Upper lobe of left lung (tissue), 6 donors: ENCODE results near the gene ARID1B. TPM values are rescaled to one million over a fixed set of nuclear protein-coding genes. Genes with fewer than 3 reads are reported as not detected.
A peak's percentile ranks its signal among the peaks of the same experiment; 100 is the strongest.

ENCODE experiments used
- ATAC-seq, 2 donors: fragments of 200-7000 bp; cut with Tn5 transposase; one replicate each; pipeline ENCODE4 v1.9.1; 2022; ENCODE audit warnings: mild to moderate bottlenecking in 2 of 2, moderate library complexity in 2 of 2; ENCODE audit not compliant: low FRiP score in 2 of 2
- DNase-seq, 2 donors: peaks; one replicate each; pipeline ENCODE4 v3.0.0-alpha.2; 2019 to 2020
- H3K27ac ChIP-seq, 4 donors: fragments of 200-600 bp; sonication (generic); one replicate each; pipeline ENCODE4 v1.5.1; 2016 to 2019
- H3K27me3 ChIP-seq, 4 donors: fragments of 200-600 bp; sonication (generic); one replicate each; pipeline ENCODE4 v1.5.1; 2017 to 2019
- H3K36me3 ChIP-seq, 4 donors: fragments of 200-600 bp; sonication (generic); one replicate each; pipeline ENCODE4 v1.5.1; 2016 to 2019
- H3K4me1 ChIP-seq, 4 donors: fragments of 200-600 bp; sonication (generic); one replicate each; pipeline ENCODE4 v1.5.1; 2018 to 2019
- H3K4me3 ChIP-seq, 4 donors: fragments of 200-600 bp; sonication (generic); one replicate each; pipeline ENCODE4 v1.5.1; 2017 to 2019; ENCODE audit warnings: mild to moderate bottlenecking in 2 of 4, moderate library complexity in 1 of 4
- H3K9me3 ChIP-seq, 4 donors: fragments of 200-600 bp; sonication (generic); one replicate each; pipeline ENCODE4 v1.5.1; 2018 to 2019
- CTCF ChIP-seq, 6 experiments: fragments of 450-650 bp in 4 of 6; fragments of 200-600 bp in 2 of 6; sonication (generic) in 2 of 6; IDR thresholded peaks; one replicate each; pipeline ENCODE4 v1.5.1; 2016 to 2019; ENCODE audit warnings: antibody characterized with exemption in 6 of 6
- EP300 ChIP-seq, 4 donors: sonication (generic); formaldehyde crosslinking; IDR thresholded peaks; one replicate each; pipeline ENCODE4 v1.5.1; 2017; ENCODE audit warnings: antibody characterized with exemption in 4 of 4, control low read depth in 2 of 4
- POLR2A ChIP-seq, 4 donors: fragments of 450-650 bp; IDR thresholded peaks; one replicate each; pipeline ENCODE4 v1.5.1; 2016 to 2017; ENCODE audit warnings: antibody characterized with exemption in 4 of 4, mild to moderate bottlenecking in 2 of 4
- POLR2AphosphoS5 ChIP-seq, 2 donors: sonication (generic); formaldehyde crosslinking; IDR thresholded peaks; one replicate each; pipeline ENCODE4 v1.5.1; 2017; ENCODE audit warnings: antibody characterized with exemption in 2 of 2
- WGBS, 2 donors: methylation state at CpG; one replicate each; pipeline ENCODE4 v1.1.5; 2017 to 2018; 5-methylcytosine and 5-hydroxymethylcytosine counted together
- total RNA-seq, 6 donors: library from RNA; depleted of rRNA in 4 of 6; stranded (reverse); fragments of >200 nt in 4 of 6; gene quantifications; one replicate each; pipeline versions ENCODE4 v1.1.0 to v1.2.1, GENCODE V29; 2016 to 2021
- donor health status: DM: no; HTN: no; CAD: no; lungs with moderate emphysema.
- donor health status: DM: no; HTN: yes; CAD: no; lungs with severe emphysema.

ARID1B gene
- total RNA-seq, 6 donors from 2014 or later, result 66.4 to 168 (median 109) TPM

GRCh38 chr6:157135691-157136090 lies 358.5 kb downstream of the ARID1B start:
- no peak for ATAC-seq

GRCh38 chr6:157137501-157137900 lies 360.3 kb downstream of the ARID1B start:
- DNase-seq (no peak), ATAC-seq (no peak)
- H3K36me3 ChIP-seq, result peaks cover 0 to 42% (median 11%) of the 10 kb centered on the region in 4 donors
- H3K27me3 ChIP-seq, result no peaks in the 10 kb centered on the region
- 74 to 94% methylated on average over 2 of the region's 2 CpGs for WGBS, 2 donors
- H3K27ac ChIP-seq, result no peak overlapping the region
- TF ChIP-seq CTCF (IDR thresholded peaks at IDR 0.05), result no peak
- no peak for TF ChIP-seq POLR2A (IDR thresholded peaks at IDR 0.05)
- no peak for TF ChIP-seq POLR2AphosphoS5 (IDR thresholded peaks at IDR 0.05)
- TF ChIP-seq EP300 (IDR thresholded peaks at IDR 0.05), result no peak
- H3K4me3 ChIP-seq, result no peak overlapping the region
- peaks cover 0 to 11% (median 5%) of the 10 kb centered on the region in 4 donors for H3K4me1 ChIP-seq
- no peaks in the 10 kb centered on the region for H3K9me3 ChIP-seq

More at GRCh38 chr6:157135691-157136090, 358.5 kb downstream of the ARID1B start:
- TF ChIP-seq POLR2AphosphoS5 (IDR thresholded peaks at IDR 0.05), result no peak
- TF ChIP-seq EP300 (IDR thresholded peaks at IDR 0.05), result no peak
- TF ChIP-seq CTCF (IDR thresholded peaks at IDR 0.05), result no peak
- no peak for TF ChIP-seq POLR2A (IDR thresholded peaks at IDR 0.05)
- peaks cover 0 to 11% (median 5%) of the 10 kb centered on the region in 4 donors for H3K4me1 ChIP-seq
- H3K27me3 ChIP-seq, result no peaks in the 10 kb centered on the region
- no peak for DNase-seq
- H3K36me3 ChIP-seq, result peaks cover 0 to 34% (median 9%) of the 10 kb centered on the region in 4 donors
- peak overlapping the region in 1 of 4 donors; percentile 4 for H3K27ac ChIP-seq
- no peaks in the 10 kb centered on the region for H3K9me3 ChIP-seq
- 78 to 87% methylated on average over 1 of the region's 1 CpG for WGBS, 2 donors
- H3K4me3 ChIP-seq, result no peak overlapping the region

DNA sequence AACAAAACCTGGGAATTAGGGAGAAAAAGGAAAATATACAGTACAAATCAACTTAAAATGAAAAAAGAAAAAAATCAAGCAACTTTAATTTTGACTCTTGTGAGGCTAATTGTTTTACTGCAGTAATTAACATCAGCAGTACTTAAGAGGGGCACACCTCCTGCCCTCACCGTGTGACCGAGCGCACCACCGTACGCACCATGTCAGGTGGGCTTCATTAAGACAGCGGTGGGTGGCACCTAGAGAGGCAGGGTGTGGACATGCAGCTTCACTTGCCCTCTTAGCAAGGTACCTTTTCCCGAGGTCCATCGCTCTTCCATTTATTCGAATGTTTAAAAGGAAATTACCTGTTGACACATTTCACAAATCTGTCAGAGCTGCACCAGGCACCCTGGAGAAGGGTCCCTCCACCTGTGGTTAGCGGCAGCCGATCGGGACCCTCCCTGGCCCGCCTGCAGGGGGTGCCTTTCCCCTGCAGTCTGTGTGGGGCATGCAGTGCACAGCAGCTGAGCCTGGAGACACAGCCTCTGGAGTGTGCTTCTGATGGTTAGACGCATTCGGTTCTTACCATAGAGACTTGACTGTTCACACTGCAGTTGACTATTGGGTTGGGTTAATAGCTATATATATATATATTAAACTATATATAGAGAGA lies 362.0 kb downstream of the ARID1B start:
- H3K36me3 ChIP-seq, result peaks cover 0 to 32% (median 7%) of the 10 kb centered on the region in 4 donors
- TF ChIP-seq EP300 (IDR thresholded peaks at IDR 0.05), result no peak
- TF ChIP-seq CTCF (IDR thresholded peaks at IDR 0.05), result no peak
- TF ChIP-seq POLR2AphosphoS5 (IDR thresholded peaks at IDR 0.05), result no peak
- TF ChIP-seq POLR2A (IDR thresholded peaks at IDR 0.05), result no peak
- 92 to 94% methylated on average over 15 of the region's 15 CpGs for WGBS, 2 donors

DNA sequence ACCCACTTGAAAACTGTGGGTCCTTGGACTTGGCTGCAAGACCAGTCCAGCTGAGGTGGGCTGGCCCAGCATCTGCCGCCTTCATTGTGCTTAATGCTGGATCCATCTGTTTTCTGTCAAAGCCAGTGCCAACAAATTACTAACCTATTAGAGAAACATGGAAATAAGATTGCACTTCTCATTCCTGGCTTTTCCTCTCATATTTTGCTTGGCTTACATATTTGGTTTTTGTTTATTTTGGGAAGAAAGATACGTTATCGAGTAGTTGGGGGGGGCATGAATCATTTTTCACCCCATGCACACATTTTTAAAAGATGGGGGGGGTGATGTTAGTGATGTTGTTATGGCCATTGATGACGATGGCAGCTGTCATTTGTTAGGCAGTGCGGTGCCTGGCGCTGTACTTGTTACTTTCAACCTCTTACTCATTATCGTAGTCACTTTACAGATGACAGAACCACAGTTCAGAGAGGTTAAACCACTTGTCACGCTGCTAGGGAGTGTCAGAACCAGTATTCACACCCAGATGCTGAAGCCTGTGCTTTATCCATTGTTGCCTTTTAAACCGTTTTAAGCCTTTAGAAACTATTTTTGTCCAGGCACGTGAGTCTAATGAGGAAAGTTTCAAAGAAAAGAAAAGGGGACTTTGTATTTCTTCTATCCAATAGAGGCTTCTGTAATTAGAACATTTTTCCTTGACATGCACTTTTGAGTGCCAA lies 366.2 kb downstream of the ARID1B start:
- H3K4me3 ChIP-seq, result no peak overlapping the region
- peaks cover 21 to 31% (median 27%) of the 10 kb centered on the region in 4 donors for H3K4me1 ChIP-seq
- 58 to 65% methylated on average over 10 of the region's 10 CpGs for WGBS, 2 donors
- peak overlapping the region in 2 of 4 donors; percentile 4 to 8 for H3K27ac ChIP-seq
- peaks cover 0 to 19% (median 5%) of the 10 kb centered on the region in 4 donors for H3K36me3 ChIP-seq
- H3K9me3 ChIP-seq, result no peaks in the 10 kb centered on the region
- ATAC-seq (peak in 1 of 2 donors; percentile 68), DNase-seq (no peak)
- no peaks in the 10 kb centered on the region for H3K27me3 ChIP-seq
- TF ChIP-seq EP300 (IDR thresholded peaks at IDR 0.05) (no peak), POLR2AphosphoS5 (IDR thresholded peaks at IDR 0.05) (peak in 1 of 2 donors; percentile 24)

More for the DNA sequence above, 362.0 kb downstream of the ARID1B start:
- Histone ChIP-seq H3K27me3 (no peaks in the 10 kb centered on the region), H3K4me3 (no peak overlapping the region), H3K4me1 (peaks cover 5 to 18% (median 13%) of the 10 kb centered on the region in 4 donors), H3K27ac (no peak overlapping the region), H3K9me3 (no peaks in the 10 kb centered on the region)
- DNase-seq (no peak), ATAC-seq (no peak)
